Measurements from ENCODE around the gene SCN5A. TPM values are rescaled to one million over a fixed set of nuclear protein-coding genes. Genes with fewer than 3 reads are reported as not detected.

Gene SCN5A
- total RNA-seq, 4 donors from 2014 or later: 0.19 TPM; not detected in 3

DNA sequence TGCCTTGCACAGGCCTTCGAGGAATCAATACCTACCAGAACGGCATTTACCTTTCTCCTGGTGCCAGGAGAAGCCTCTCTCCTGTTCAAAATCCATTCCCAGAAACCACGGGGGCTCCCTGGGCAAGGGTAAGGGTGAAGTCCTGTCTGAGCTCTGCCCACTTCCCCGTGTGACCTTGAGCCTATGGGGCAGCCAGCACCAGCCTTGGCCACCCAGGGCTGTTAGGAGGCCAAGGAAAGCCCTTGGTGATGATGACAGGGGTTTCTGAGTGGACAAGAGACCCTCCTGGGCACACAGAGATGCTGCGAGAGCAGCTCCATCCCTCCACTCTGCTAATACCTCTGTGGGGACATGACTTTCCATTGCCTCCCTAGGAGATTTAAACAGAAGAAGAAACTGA is 5.9 kb downstream of the SCN5A start:
- TF ChIP-seq CTCF (IDR thresholded peaks at IDR 0.05; ENCODE audit: low read depth): no peak

- TF ChIP-seq CTCF (IDR thresholded peaks at IDR 0.05; ENCODE audit: low read depth): no peak
These were observed 6.4 kb downstream of the SCN5A start for GRCh38 chr3:38643090-38643489.

GRCh38 chr3:38641461-38642110 is 7.9 kb downstream of the SCN5A start:
- no peak for TF ChIP-seq CTCF (IDR thresholded peaks at IDR 0.05; ENCODE audit: low read depth)

GRCh38 chr3:38640661-38641452 is 8.6 kb downstream of the SCN5A start:
- no peak for TF ChIP-seq CTCF (IDR thresholded peaks at IDR 0.05; ENCODE audit: low read depth)

DNA sequence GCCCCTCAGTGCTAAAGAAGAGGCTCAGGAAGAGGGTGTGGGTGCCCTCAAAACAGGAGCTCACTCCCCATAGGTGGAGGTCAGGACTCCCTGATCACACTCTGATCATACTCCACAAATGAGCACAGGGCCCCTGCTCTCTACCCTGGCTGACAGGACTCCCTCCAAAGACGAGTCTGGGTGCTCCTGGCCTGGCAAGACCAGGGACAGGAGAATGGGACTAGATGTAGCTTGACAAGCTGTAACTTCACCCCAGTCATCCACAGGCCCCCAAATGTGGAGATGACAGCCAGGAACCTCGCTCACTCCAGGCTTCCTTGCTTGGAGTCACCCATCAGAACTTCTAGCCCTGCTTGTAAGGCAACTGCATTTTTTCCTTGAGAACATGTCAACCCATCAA is 11.1 kb downstream of the SCN5A start:
- no peak for TF ChIP-seq CTCF (IDR thresholded peaks at IDR 0.05; ENCODE audit: low read depth)

- TF ChIP-seq CTCF (IDR thresholded peaks at IDR 0.05; ENCODE audit: low read depth): no peak
These were observed 11.6 kb downstream of the SCN5A start for GRCh38 chr3:38637906-38638305.

- TF ChIP-seq CTCF (IDR thresholded peaks at IDR 0.05; ENCODE audit: low read depth): no peak
These were observed 12.6 kb downstream of the SCN5A start for GRCh38 chr3:38636881-38637280.
